Endothelial cell of umbilical vein (primary cell): ENCODE data around the gene AGPS. TPM values are rescaled to one million over a fixed set of nuclear protein-coding genes. Genes with fewer than 3 reads are reported as not detected.
A peak's percentile ranks its signal among the peaks of the same experiment; 100 is the strongest.

Experiments used
- BruUV-seq: library from RNA; stranded (reverse); fragments of 400-500 nt; replicated peaks from 2 replicates; lab custom pipeline; 2021; lab: Mats Ljungman, UMichigan
- CTCF ChIA-PET: fragments of 300-600, 350-600 bp; sonication (Branson Sonifier 250); formaldehyde crosslinking; loops from one replicate; lab custom pipeline; 2021; ENCODE audit warnings: antibody characterized with exemption, inconsistent platforms; lab: Charles Lee
- POLR2A ChIA-PET: fragments of 300-600, 350-600 bp; sonication (Branson Sonifier 250); formaldehyde crosslinking; loops from one replicate; lab custom pipeline; 2021; ENCODE audit warnings: antibody characterized with exemption, inconsistent platforms; lab: Charles Lee
- DNase-seq: peaks from one replicate; pipeline ENCODE4 v3.0.0-alpha.2; 2011; ENCODE audit warnings: low read depth, low spot score
- FAIRE-seq: peaks from 2 replicates; lab custom pipeline; 2011; peaks lifted over from hg19 to GRCh38; lab: Jason Lieb, UNC
- H2AFZ ChIP-seq: 2 replicates; pipeline ENCODE4 v1.6.0; 2012; ENCODE audit warnings: low read depth, low read length, control low read depth, inconsistent platforms
- H3K27ac ChIP-seq: 2 replicates; pipeline ENCODE4 v1.5.1; 2011; ENCODE audit warnings: low read depth, mild to moderate bottlenecking, control low read depth, low read length, moderate library complexity; ENCODE audit not compliant: insufficient read depth
- H3K27me3 ChIP-seq, 2 experiments: 2 replicates each; pipeline versions ENCODE4 v1.6.0 to v1.6.1; 2011; ENCODE audit warnings: low read length in 2 of 2, mixed read lengths in 1 of 2; ENCODE audit not compliant: control insufficient read depth in 2 of 2, insufficient read depth in 2 of 2
- H3K36me3 ChIP-seq, 2 experiments: 2 replicates in 1 of 2; 3 replicates in 1 of 2; pipeline ENCODE4 v1.5.1; 2011; ENCODE audit warnings: low read length in 2 of 2, mild to moderate bottlenecking in 1 of 2, moderate library complexity in 1 of 2; ENCODE audit not compliant: control insufficient read depth in 2 of 2, insufficient read depth in 2 of 2; ENCODE audit errors: extremely low read depth in 1 of 2
- H3K4me1 ChIP-seq: 3 replicates; pipeline ENCODE4 v1.5.1; 2011; ENCODE audit warnings: mild to moderate bottlenecking, low read length; ENCODE audit not compliant: control insufficient read depth, insufficient read depth; ENCODE audit errors: extremely low read depth
- H3K4me2 ChIP-seq: 2 replicates; pipeline ENCODE4 v1.6.1; 2011; ENCODE audit warnings: low read length, control low read depth, mixed read lengths; ENCODE audit not compliant: insufficient read depth
- H3K4me3 ChIP-seq, 3 experiments: fragments of 200-600 bp in 1 of 3; sonication (generic), shearing (Covaris generic) in 1 of 3; replicated peaks in 1 of 3; 2 replicates each; pipeline ENCODE4 v1.5.1; 2011 to 2016; ENCODE audit warnings: control low read depth in 3 of 3, low read length in 3 of 3, mild to moderate bottlenecking in 2 of 3, inconsistent platforms in 1 of 3, low read depth in 1 of 3, moderate library complexity in 1 of 3; ENCODE audit not compliant: insufficient read depth in 1 of 3
- H3K79me2 ChIP-seq: 2 replicates; pipeline ENCODE4 v1.6.0; 2012; ENCODE audit warnings: low read length, inconsistent platforms; ENCODE audit not compliant: control insufficient read depth, insufficient read depth
- H3K9ac ChIP-seq: replicated peaks from 2 replicates; pipeline ENCODE3; 2011; ENCODE audit warnings: low read length, control low read depth; ENCODE audit not compliant: insufficient read depth; ENCODE audit errors: extremely low read depth
- H3K9me1 ChIP-seq: replicated peaks from 3 replicates; pipeline ENCODE4 v1.6.0; 2011; ENCODE audit warnings: mild to moderate bottlenecking, low read length; ENCODE audit not compliant: control insufficient read depth, insufficient read depth; ENCODE audit errors: extremely low read depth
- H3K9me3 ChIP-seq: replicated peaks from 2 replicates; pipeline ENCODE4 v1.5.1; 2012; ENCODE audit warnings: low read length, inconsistent platforms; ENCODE audit not compliant: control insufficient read depth, insufficient read depth
- H4K20me1 ChIP-seq: replicated peaks from 2 replicates; pipeline ENCODE3; 2011; ENCODE audit warnings: mild to moderate bottlenecking, low read length; ENCODE audit not compliant: control insufficient read depth, insufficient read depth; ENCODE audit errors: extremely low read depth
- EZH2 ChIP-seq: IDR thresholded peaks from 2 replicates; pipeline ENCODE4 v1.6.1; 2012; ENCODE audit warnings: borderline replicate concordance, low read depth, mild to moderate bottlenecking, moderate library complexity, low read length, inconsistent platforms; ENCODE audit not compliant: severe bottlenecking
- FOS ChIP-seq: IDR thresholded peaks from 2 replicates; pipeline ENCODE4 v1.6.1; 2011; ENCODE audit warnings: mild to moderate bottlenecking, low read length, moderate library complexity, borderline replicate concordance; ENCODE audit not compliant: insufficient read depth
- GATA2 ChIP-seq: IDR thresholded peaks from 2 replicates; pipeline ENCODE4 v1.7.0; 2011; ENCODE audit warnings: low read depth, mild to moderate bottlenecking, moderate library complexity, mixed read lengths, low read length; ENCODE audit not compliant: insufficient read length, insufficient read depth
- JUN ChIP-seq: IDR thresholded peaks from 2 replicates; pipeline ENCODE4 v1.6.1; 2011; ENCODE audit warnings: borderline replicate concordance, low read depth; ENCODE audit not compliant: insufficient read length, insufficient read depth
- MAX ChIP-seq: IDR thresholded peaks from 2 replicates; pipeline ENCODE4 v1.6.1; 2011; ENCODE audit not compliant: insufficient read depth, insufficient read length
- MYC ChIP-seq: IDR thresholded peaks from one replicate; pipeline ENCODE4 v1.6.1; 2011; ENCODE audit warnings: mild to moderate bottlenecking, low read depth, low read length
- POLR2A ChIP-seq: IDR thresholded peaks from 2 replicates; pipeline ENCODE4 v1.6.1; 2012; ENCODE audit warnings: low read depth, mild to moderate bottlenecking, control low read depth, low read length
- POLR2AphosphoS5 ChIP-seq: IDR thresholded peaks from 2 replicates; pipeline ENCODE4 v1.6.1; 2012; ENCODE audit warnings: low read depth, mild to moderate bottlenecking, control low read depth, low read length, moderate library complexity; ENCODE audit not compliant: insufficient read depth
- dilution Hi-C: fragments of 300-500 bp; cut with MboI; formaldehyde crosslinking; loops from one replicate; pipeline ENCODE4 v1.15.0; 2019; ENCODE audit warnings: low sequenced_read_pairs; ENCODE audit not compliant: extremely low pct_ligation_motif_present
- intact Hi-C: fragments of 100-400 bp; cut with micrococcal nuclease; formaldehyde crosslinking; loops from one replicate; pipeline ENCODE4 v1.10.0; 2022
- polyA plus RNA-seq, 4 experiments: library from polyadenylated mRNA; depleted of rRNA in 3 of 4; stranded (reverse) in 3 of 4; unstranded in 1 of 4; fragments of >200 nt; gene quantifications; 2 replicates each; pipeline versions ENCODE4 v1.2.1 to v1.2.3, GENCODE V29; 2011 to 2012; ENCODE audit warnings: missing spikeins in 1 of 4
- total RNA-seq: library from RNA; stranded (reverse); gene quantifications from 2 replicates; pipeline ENCODE4 v1.2.3, GENCODE V29; 2021
- TF ChIP-seq, protein P1 (sequence below), 2 donors: IDR thresholded peaks; 1 replicate in 1 of 2; 2 replicates in 1 of 2; pipeline ENCODE4 v1.5.1; 2011; ENCODE audit warnings: low read length in 2 of 2, mild to moderate bottlenecking in 2 of 2, moderate library complexity in 2 of 2, control low read depth in 1 of 2, inconsistent platforms in 1 of 2, low read depth in 1 of 2; ENCODE audit not compliant: insufficient read depth in 1 of 2; ENCODE audit errors: extremely low read depth in 1 of 2

Gene AGPS
- total and polyA plus RNA-seq, 2 donors (not counting 3 experiments of a cell fraction or from before 2014, with no cell fraction given), result 10.1 to 96.5 TPM

DNA sequence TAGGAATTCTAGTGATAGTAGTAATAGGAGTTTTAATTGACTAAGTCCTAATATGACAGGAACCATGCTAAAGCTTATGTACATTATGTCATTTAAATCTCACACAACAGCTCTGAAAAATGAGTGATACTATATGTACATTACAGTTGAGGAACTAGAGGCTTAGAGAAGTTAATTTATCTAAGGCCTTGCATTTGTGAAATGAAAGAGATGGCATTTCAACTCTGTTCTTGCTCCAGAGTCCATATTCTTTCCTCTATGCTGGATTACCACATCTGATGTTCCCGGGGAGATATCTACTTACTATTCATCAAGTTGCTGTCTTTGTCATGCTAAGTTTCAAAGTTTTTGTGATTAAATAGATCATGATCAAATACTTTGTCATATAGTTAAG is 5.7 kb downstream of the AGPS start:
- no peaks in the 10 kb centered on the region for H3K36me3 ChIP-seq
- no peaks in the 10 kb centered on the region for H3K9me1 ChIP-seq
- no peak overlapping the region for H2AFZ ChIP-seq
- H3K79me2 ChIP-seq, result peaks cover 86% of the 10 kb centered on the region
- POLR2A ChIA-PET, result interaction anchor here (1.2 kb wide), 1 partner anchor 61 kb away, joined by 3 read pairs; no protein-coding TSS in a partner anchor
- intact Hi-C loops (loop anchor here (5.0 kb wide), 1 partner anchor 156 kb away; no protein-coding TSS in a partner anchor), dilution Hi-C loops (loop anchor here (10.0 kb wide), 1 partner anchor 233 kb away; no protein-coding TSS in a partner anchor)
- no peaks in the 10 kb centered on the region for H3K9me3 ChIP-seq
- peak overlapping the region; percentile 34 for H3K4me2 ChIP-seq
- TF ChIP-seq JUN (no peak), POLR2A (no peak), FOS (no peak), EZH2 (no peak), MYC (no peak), MAX (no peak), POLR2AphosphoS5 (no peak), GATA2 (no peak)
- TF ChIP-seq, protein P1, sequence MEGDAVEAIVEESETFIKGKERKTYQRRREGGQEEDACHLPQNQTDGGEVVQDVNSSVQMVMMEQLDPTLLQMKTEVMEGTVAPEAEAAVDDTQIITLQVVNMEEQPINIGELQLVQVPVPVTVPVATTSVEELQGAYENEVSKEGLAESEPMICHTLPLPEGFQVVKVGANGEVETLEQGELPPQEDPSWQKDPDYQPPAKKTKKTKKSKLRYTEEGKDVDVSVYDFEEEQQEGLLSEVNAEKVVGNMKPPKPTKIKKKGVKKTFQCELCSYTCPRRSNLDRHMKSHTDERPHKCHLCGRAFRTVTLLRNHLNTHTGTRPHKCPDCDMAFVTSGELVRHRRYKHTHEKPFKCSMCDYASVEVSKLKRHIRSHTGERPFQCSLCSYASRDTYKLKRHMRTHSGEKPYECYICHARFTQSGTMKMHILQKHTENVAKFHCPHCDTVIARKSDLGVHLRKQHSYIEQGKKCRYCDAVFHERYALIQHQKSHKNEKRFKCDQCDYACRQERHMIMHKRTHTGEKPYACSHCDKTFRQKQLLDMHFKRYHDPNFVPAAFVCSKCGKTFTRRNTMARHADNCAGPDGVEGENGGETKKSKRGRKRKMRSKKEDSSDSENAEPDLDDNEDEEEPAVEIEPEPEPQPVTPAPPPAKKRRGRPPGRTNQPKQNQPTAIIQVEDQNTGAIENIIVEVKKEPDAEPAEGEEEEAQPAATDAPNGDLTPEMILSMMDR (IDR thresholded peaks at IDR 0.05; ENCODE audit: extremely low read depth in 1 of 2, insufficient read depth in 1 of 2, low read depth in 1 of 2, low read length in 2 of 2), result no peak
- peaks cover 76% of the 10 kb centered on the region for H3K4me1 ChIP-seq
- FAIRE-seq, result no peak
- H3K9ac ChIP-seq, result no peak overlapping the region
- no peak overlapping the region for H3K4me3 ChIP-seq
- H4K20me1 ChIP-seq, result peaks cover 2% of the 10 kb centered on the region
- H3K27ac ChIP-seq, result peak overlapping the region; percentile 82
- no peaks in the 10 kb centered on the region for H3K27me3 ChIP-seq
- DNase-seq, result no peak
- no TSS peak for BruUV-seq
- CTCF ChIA-PET, result interaction anchor here (0.7 to 1.4 kb wide), 6 partner anchors 16 to 234 kb away, joined by 3 to 6 read pairs (median 3); no protein-coding TSS in a partner anchor
